Ovary (tissue), 9 donors: ENCODE data around the gene SPG11. TPM values are rescaled to one million over a fixed set of nuclear protein-coding genes. Genes with fewer than 3 reads are reported as not detected.

Source experiments
- DNase-seq, 5 donors: peaks; one replicate each; pipeline ENCODE4 v3.0.0-alpha.2; 2019 to 2020
- H3K27ac ChIP-seq, 2 donors: fragments of 200-600 bp; one replicate each; pipeline versions ENCODE4 v1.5.1 to v1.8.0; 2019 to 2022
- H3K27me3 ChIP-seq: fragments of 200-600 bp; one replicate; pipeline ENCODE4 v1.8.0; 2022
- H3K36me3 ChIP-seq: fragments of 200-600 bp; sonication (generic); one replicate; pipeline ENCODE4 v1.5.1; 2019
- H3K4me1 ChIP-seq: one replicate; pipeline ENCODE4 v1.8.1; 2013; ENCODE audit warnings: mild to moderate bottlenecking, moderate library complexity; ENCODE audit not compliant: insufficient read depth
- H3K4me3 ChIP-seq: fragments of 200-600 bp; sonication (generic); one replicate; pipeline ENCODE4 v1.5.1; 2017
- H3K9me3 ChIP-seq, 2 donors: fragments of 200-600 bp in 1 of 2; sonication (generic) in 1 of 2; one replicate each; pipeline versions ENCODE4 v1.5.1 to v1.8.1; 2013 to 2019; ENCODE audit warnings: mild to moderate bottlenecking in 1 of 2, moderate library complexity in 1 of 2
- CTCF ChIP-seq, 3 donors: fragments of 450-650 bp in 2 of 3; fragments of 200-600 bp in 1 of 3; IDR thresholded peaks; one replicate each; pipeline versions ENCODE4 v1.5.1 to v1.8.0; 2016 to 2022; ENCODE audit warnings: antibody characterized with exemption in 3 of 3, mild to moderate bottlenecking in 1 of 3
- EP300 ChIP-seq: sonication (generic); formaldehyde crosslinking; IDR thresholded peaks from one replicate; pipeline ENCODE4 v1.6.1; 2017; ENCODE audit warnings: antibody characterized with exemption
- POLR2A ChIP-seq: fragments of 450-650 bp; IDR thresholded peaks from one replicate; pipeline ENCODE4 v1.6.1; 2017; ENCODE audit warnings: antibody characterized with exemption, mild to moderate bottlenecking, moderate library complexity
- whole genome bisulfite sequencing, 3 donors: extraction: QIAGEN DNeasy Blood & Tissue Kit in 1 of 3; methylation state at CpG; one replicate each; pipeline versions ENCODE4 v1.1.5 to v1.1.7; 2013 to 2017; 5-methylcytosine and 5-hydroxymethylcytosine counted together
- intact Hi-C, 4 donors: fragments of 100-400 bp; cut with DNase I; formaldehyde crosslinking; loops; one replicate each; pipeline versions ENCODE4 v1.11.0 to v1.15.1; 2022 to 2023
- polyA plus RNA-seq, 2 donors: library from polyadenylated mRNA; stranded (reverse); fragments of 200-250 nt in 1 of 2; fragments of 350-450 nt in 1 of 2; fragmentation: Illumina TruSeq in 1 of 2; extraction: RNeasy Lipid Tissue Mini Kit (QIAGEN cat#74804) in 1 of 2; gene quantifications; one replicate each; pipeline ENCODE4 v1.2.3, GENCODE V29; 2013 to 2014
- total RNA-seq, 7 donors: library from RNA; depleted of rRNA in 2 of 7; stranded (reverse); fragments of >200 nt in 2 of 7; fragmentation: NEBNext Ultra II Directional in 3 of 7; extraction: Animal tissue kit (Norgen Biotek cat#: 25700) in 3 of 7; gene quantifications; one replicate each; pipeline versions ENCODE4 v1.1.0 to v1.2.4, GENCODE V29; 2016 to 2023
- donor health status: DM: no; HTN: no; CAD: no; lungs with moderate emphysema.
- donor health status: DM: no; HTN: no; CAD: no.
- donor health status: Bipolar disorder and iron deficiency.
- donor health status: DM: yes; HTN: yes; CAD: no.
- donor health status: DM: no; HTN: no; CAD: no.
- donor health status: DM: yes; HTN: yes; CAD: no.

The SPG11 gene
- total and polyA plus RNA-seq, 9 donors = 25.4 to 79.8 (median 53.5) TPM

GRCh38 chr15:44530653-44531052 is 132.8 kb downstream of the SPG11 start:
- DNase-seq = no peak
- TF ChIP-seq POLR2A (no peak), CTCF (IDR thresholded peaks at IDR 0.05) (no peak), EP300 (no peak)
- H3K27me3 ChIP-seq = no peaks in the 10 kb centered on the region
- peaks cover 5% of the 10 kb centered on the region for H3K4me1 ChIP-seq
- H3K9me3 ChIP-seq = no peaks in the 10 kb centered on the region
- intact Hi-C loops = no loop called here
- H3K36me3 ChIP-seq = no peaks in the 10 kb centered on the region
- H3K27ac ChIP-seq = no peak overlapping the region
- WGBS, 3 donors = 90 to 91% (median 90%) methylated on average over 3 of the region's 3 CpGs
- H3K4me3 ChIP-seq = no peak overlapping the region

- Histone ChIP-seq H3K27ac (no peak overlapping the region), H3K9me3 (no peaks in the 10 kb centered on the region), H3K27me3 (no peaks in the 10 kb centered on the region), H3K36me3 (no peaks in the 10 kb centered on the region), H3K4me1 (peaks cover 2% of the 10 kb centered on the region), H3K4me3 (no peak overlapping the region)
- 67 to 73% (median 69%) methylated on average over 10 of the region's 10 CpGs for WGBS, 3 donors
- no peak for DNase-seq
- intact Hi-C loops = no loop called here
- TF ChIP-seq EP300 = no peak
These were observed 133.4 kb downstream of the SPG11 start for GRCh38 chr15:44529864-44530604.

- no peaks in the 10 kb centered on the region for H3K36me3 ChIP-seq
- no peaks in the 10 kb centered on the region for H3K4me1 ChIP-seq
- WGBS, 3 donors = 71 to 79% (median 71%) methylated on average over 2 of the region's 2 CpGs
- no peaks in the 10 kb centered on the region for H3K9me3 ChIP-seq
- TF ChIP-seq CTCF (IDR thresholded peaks at IDR 0.05) = no peak
- TF ChIP-seq POLR2A = no peak
- TF ChIP-seq EP300 = no peak
- intact Hi-C loops = no loop called here
- H3K4me3 ChIP-seq = no peak overlapping the region
- no peak for DNase-seq
- no peaks in the 10 kb centered on the region for H3K27me3 ChIP-seq
- no peak overlapping the region for H3K27ac ChIP-seq
These were observed 136.2 kb downstream of the SPG11 start for GRCh38 chr15:44527241-44527640.

- Histone ChIP-seq H3K27ac (no peak overlapping the region), H3K9me3 (no peaks in the 10 kb centered on the region), H3K36me3 (no peaks in the 10 kb centered on the region), H3K4me1 (no peaks in the 10 kb centered on the region), H3K27me3 (no peaks in the 10 kb centered on the region), H3K4me3 (no peak overlapping the region)
- TF ChIP-seq CTCF (IDR thresholded peaks at IDR 0.05) = no peak
- no peak for TF ChIP-seq EP300
- TF ChIP-seq POLR2A = no peak
- no peak for DNase-seq
- intact Hi-C loops = no loop called here
- WGBS, 3 donors = 89 to 99% (median 98%) methylated on average over 1 of the region's 1 CpG
These were observed 138.4 kb downstream of the SPG11 start for GRCh38 chr15:44525018-44525417.

GRCh38 chr15:44519537-44519936 is 143.9 kb downstream of the SPG11 start:
- Histone ChIP-seq H3K27me3 (no peaks in the 10 kb centered on the region), H3K9me3 (no peaks in the 10 kb centered on the region), H3K4me3 (no peak overlapping the region), H3K4me1 (no peaks in the 10 kb centered on the region), H3K36me3 (no peaks in the 10 kb centered on the region), H3K27ac (no peak overlapping the region)
- DNase-seq = no peak
- intact Hi-C loops = no loop called here
- TF ChIP-seq CTCF (IDR thresholded peaks at IDR 0.05) (no peak), EP300 (no peak), POLR2A (no peak)
- 90 to 96% (median 93%) methylated on average over 6 of the region's 6 CpGs for WGBS, 3 donors
